IMR-90 (cell line): ENCODE measurements around the gene ZNF793. TPM values are rescaled to one million over a fixed set of nuclear protein-coding genes. Genes with fewer than 3 reads are reported as not detected.

ENCODE experiments used
- ATAC-seq: fragments of 200-7000 bp; cut with Tn5 transposase; 2 replicates; pipeline ENCODE4 v1.9.1; 2020; ENCODE audit warnings: low read depth, mild to moderate bottlenecking, moderate library complexity
- BruUV-seq: library from RNA; stranded (reverse); fragments of 400-500 nt; replicated peaks from 2 replicates; lab custom pipeline; 2021; lab: Mats Ljungman, UMichigan
- CTCF ChIA-PET: fragments of 300-600 bp; formaldehyde crosslinking; extraction: SDS; loops from one replicate; lab custom pipeline; 2021; ENCODE audit warnings: antibody characterized with exemption; lab: Yijun Ruan, JAX
- POLR2A ChIA-PET: fragments of 300-600 bp; sonication (Branson Sonifier 250); formaldehyde crosslinking; loops from one replicate; lab custom pipeline; 2022; ENCODE audit warnings: antibody characterized with exemption; ENCODE audit not compliant: unreplicated experiment; lab: Charles Lee
- DNase-seq: peaks from one replicate; pipeline ENCODE4 v3.0.0; 2013
- H2AFZ ChIP-seq: replicated peaks from 2 replicates; pipeline ENCODE3; 2013; ENCODE audit warnings: low read length, mild to moderate bottlenecking; ENCODE audit not compliant: poor library complexity
- H2AK5ac ChIP-seq: 2 replicates; pipeline ENCODE4 v1.6.1; 2013; ENCODE audit warnings: low read depth, low read length, inconsistent platforms
- H2AK9ac ChIP-seq: replicated peaks from 2 replicates; pipeline ENCODE3; 2013; ENCODE audit warnings: mild to moderate bottlenecking, low read depth, low read length, moderate library complexity; ENCODE audit not compliant: poor library complexity
- H2BK120ac ChIP-seq: 2 replicates; pipeline ENCODE4 v1.6.1; 2013; ENCODE audit warnings: low read depth, low read length, inconsistent platforms
- H2BK15ac ChIP-seq: 3 replicates; pipeline ENCODE4 v1.6.1; 2013; ENCODE audit warnings: low read depth, low read length, inconsistent platforms
- H2BK20ac ChIP-seq: 2 replicates; pipeline ENCODE4 v1.6.1; 2013; ENCODE audit warnings: low read depth, mild to moderate bottlenecking, inconsistent platforms, low read length, moderate library complexity
- H2BK5ac ChIP-seq: 2 replicates; pipeline ENCODE4 v1.6.1; 2013; ENCODE audit warnings: mild to moderate bottlenecking, low read depth, low read length, inconsistent platforms; ENCODE audit not compliant: poor library complexity, severe bottlenecking
- H3K14ac ChIP-seq: replicated peaks from 2 replicates; pipeline ENCODE4 v1.6.1; 2013; ENCODE audit warnings: low read depth, low read length, inconsistent platforms
- H3K18ac ChIP-seq: 2 replicates; pipeline ENCODE4 v1.6.1; 2013; ENCODE audit warnings: low read depth, low read length, control low read depth
- H3K23ac ChIP-seq: 2 replicates; pipeline ENCODE4 v1.6.1; 2013; ENCODE audit warnings: low read depth, low read length, inconsistent platforms
- H3K27ac ChIP-seq: 2 replicates; pipeline ENCODE4 v1.5.1; 2013; ENCODE audit warnings: mild to moderate bottlenecking, control low read depth, low read length; ENCODE audit not compliant: insufficient read depth
- H3K27me3 ChIP-seq: 2 replicates; pipeline ENCODE4 v1.6.1; 2013; ENCODE audit warnings: low read length; ENCODE audit not compliant: control insufficient read depth, insufficient read depth
- H3K36me3 ChIP-seq: 2 replicates; pipeline ENCODE4 v1.6.1; 2013; ENCODE audit warnings: low read length, mixed read lengths; ENCODE audit not compliant: control insufficient read depth, insufficient read depth
- H3K4ac ChIP-seq: 2 replicates; pipeline ENCODE4 v1.6.1; 2013; ENCODE audit warnings: low read depth, low read length, inconsistent platforms
- H3K4me1 ChIP-seq: 2 replicates; pipeline ENCODE4 v1.6.1; 2013; ENCODE audit warnings: low read length, mixed read lengths; ENCODE audit not compliant: control insufficient read depth, insufficient read depth
- H3K4me2 ChIP-seq: 2 replicates; pipeline ENCODE4 v1.6.1; 2013; ENCODE audit warnings: low read depth, mild to moderate bottlenecking, control low read depth, low read length, moderate library complexity
- H3K4me3 ChIP-seq: 2 replicates; pipeline ENCODE4 v1.5.1; 2013; ENCODE audit warnings: low read depth, mild to moderate bottlenecking, control low read depth, low read length, moderate library complexity; ENCODE audit not compliant: insufficient read depth
- H3K56ac ChIP-seq: 2 replicates; pipeline ENCODE4 v1.6.1; 2013; ENCODE audit warnings: low read length, inconsistent platforms; ENCODE audit not compliant: insufficient read depth; ENCODE audit errors: extremely low read depth
- H3K79me1 ChIP-seq, 2 experiments: 2 replicates each; pipeline ENCODE4 v1.6.1; 2013; ENCODE audit warnings: low read length in 2 of 2, inconsistent platforms in 1 of 2, low read depth in 1 of 2
- H3K9ac ChIP-seq: 2 replicates; pipeline ENCODE4 v1.6.1; 2013; ENCODE audit warnings: low read depth, low read length, control low read depth
- H3K9me1 ChIP-seq: 2 replicates; pipeline ENCODE4 v1.6.1; 2013; ENCODE audit warnings: low read length, inconsistent platforms; ENCODE audit not compliant: insufficient read depth
- H3K9me3 ChIP-seq: 2 replicates; pipeline ENCODE4 v1.6.1; 2013; ENCODE audit warnings: low read length; ENCODE audit not compliant: control insufficient read depth, insufficient read depth
- H4K20me1 ChIP-seq: 2 replicates; pipeline ENCODE4 v1.6.1; 2013; ENCODE audit warnings: low read length, inconsistent platforms; ENCODE audit not compliant: insufficient read depth
- H4K5ac ChIP-seq: 2 replicates; pipeline ENCODE4 v1.6.1; 2013; ENCODE audit warnings: mild to moderate bottlenecking, low read depth, low read length, control low read depth
- H4K8ac ChIP-seq, 2 experiments: 2 replicates each; pipeline ENCODE4 v1.6.1; 2013; ENCODE audit warnings: low read depth in 2 of 2, low read length in 2 of 2, control low read depth in 1 of 2, inconsistent platforms in 1 of 2
- H4K91ac ChIP-seq: 2 replicates; pipeline ENCODE4 v1.6.1; 2013; ENCODE audit warnings: low read depth, low read length, inconsistent platforms; ENCODE audit not compliant: insufficient read depth
- BHLHE40 ChIP-seq: fragments of 150-350 bp; IDR thresholded peaks from 2 replicates; pipeline ENCODE4 v1.6.1; 2016; ENCODE audit warnings: mild to moderate bottlenecking, low read depth, low read length
- CEBPB ChIP-seq: IDR thresholded peaks from 2 replicates; pipeline ENCODE4 v1.6.1; 2012; ENCODE audit warnings: low read depth, low read length, improper control_type of control experiment
- CHD1 ChIP-seq: IDR thresholded peaks from 2 replicates; pipeline ENCODE4 v1.6.1; 2012; ENCODE audit warnings: low read depth, low read length, improper control_type of control experiment
- CTCF ChIP-seq: conservative IDR thresholded peaks from 2 replicates; pipeline ENCODE4 v1.5.1; 2012; ENCODE audit warnings: mild to moderate bottlenecking, low read depth, low read length, improper control_type of control experiment
- ELK1 ChIP-seq: fragments of 150-350 bp; IDR thresholded peaks from 2 replicates; pipeline ENCODE4 v1.6.1; 2016; ENCODE audit warnings: low read depth, mild to moderate bottlenecking, low read length, moderate library complexity, borderline replicate concordance
- FOS ChIP-seq: fragments of 150-350 bp; IDR thresholded peaks from 2 replicates; pipeline ENCODE4 v1.6.1; 2016; ENCODE audit warnings: low read depth, low read length
- MAFK ChIP-seq: IDR thresholded peaks from 2 replicates; pipeline ENCODE4 v1.6.1; 2012; ENCODE audit warnings: low read depth, low read length, improper control_type of control experiment
- MAZ ChIP-seq: IDR thresholded peaks from 2 replicates; pipeline ENCODE4 v1.6.1; 2012; ENCODE audit warnings: low read depth, mild to moderate bottlenecking, low read length, improper control_type of control experiment, moderate library complexity, borderline replicate concordance
- MXI1 ChIP-seq: IDR thresholded peaks from 2 replicates; pipeline ENCODE4 v1.6.1; 2012; ENCODE audit warnings: low read depth, mild to moderate bottlenecking, low read length, moderate library complexity, borderline replicate concordance
- NFE2L2 ChIP-seq: fragments of 150-350 bp; IDR thresholded peaks from 2 replicates; pipeline ENCODE4 v1.6.1; 2016; ENCODE audit warnings: low read depth, mild to moderate bottlenecking, low read length
- POLR2A ChIP-seq: IDR thresholded peaks from 2 replicates; pipeline ENCODE4 v1.6.1; 2012; ENCODE audit warnings: mild to moderate bottlenecking, low read depth, low read length
- RAD21 ChIP-seq: IDR thresholded peaks from 2 replicates; pipeline ENCODE4 v1.6.1; 2012; ENCODE audit warnings: low read length, improper control_type of control experiment
- RCOR1 ChIP-seq: IDR thresholded peaks from 2 replicates; pipeline ENCODE4 v1.6.1; 2012; ENCODE audit warnings: mild to moderate bottlenecking, low read length, improper control_type of control experiment; ENCODE audit not compliant: insufficient replicate concordance
- RFX5 ChIP-seq: IDR thresholded peaks from 2 replicates; pipeline ENCODE4 v1.8.0; 2012; ENCODE audit warnings: low read depth, mild to moderate bottlenecking, low read length, moderate library complexity
- SMC3 ChIP-seq: fragments of 150-350 bp; IDR thresholded peaks from 2 replicates; pipeline ENCODE4 v1.6.1; 2016; ENCODE audit warnings: low read depth, mild to moderate bottlenecking, antibody characterized with exemption, low read length, moderate library complexity
- USF2 ChIP-seq: fragments of 150-350 bp; IDR thresholded peaks from 2 replicates; pipeline ENCODE4 v1.6.1; 2017; ENCODE audit warnings: mild to moderate bottlenecking, antibody characterized with exemption, low read length, low read depth
- WGBS, 2 experiments: methylation state at CpG; one replicate each; pipeline versions ENCODE4 v1.1.5 to v1.1.7; 2013; ENCODE audit warnings: missing lambda C conversion rate in 2 of 2; ENCODE audit not compliant: insufficient read length in 1 of 2; ENCODE audit errors: extremely low coverage in 2 of 2; 5-methylcytosine and 5-hydroxymethylcytosine counted together
- dilution Hi-C: fragments of 300-500 bp; cut with HindIII; formaldehyde crosslinking; loops from one replicate; pipeline ENCODE4 v1.14.3; 2018; ENCODE audit warnings: low sequenced_read_pairs; ENCODE audit not compliant: unreplicated experiment
- in situ Hi-C: fragments of 300-500 bp; cut with MboI; formaldehyde crosslinking; loops from 3 replicates; pipeline ENCODE4 v1.14.3; 2019; ENCODE audit warnings: low sequenced_read_pairs, inconsistent platforms, mixed read lengths
- intact Hi-C: fragments of 100-400 bp; cut with micrococcal nuclease; formaldehyde crosslinking; loops from 2 replicates; pipeline ENCODE4 v1.10.0; 2022
- polyA plus RNA-seq, 3 experiments: library from polyadenylated mRNA; depleted of rRNA; stranded (reverse); fragments of >200 nt; gene quantifications; 2 replicates each; pipeline ENCODE4 v1.2.3, GENCODE V29; 2012; ENCODE audit warnings: low replicate concordance in 1 of 3
- total RNA-seq: library from RNA; depleted of rRNA; stranded (reverse); fragments of >200 nt; gene quantifications from 2 replicates; pipeline ENCODE4 v1.2.3, GENCODE V29; 2012

The ZNF793 gene
- total and polyA plus RNA-seq, 2 of the 4 experiments (the other 2 are of a cell fraction), result 0.50 to 0.72 TPM

- DNase-seq, result no peak
- no peaks in the 10 kb centered on the region for H3K27me3 ChIP-seq
- H4K20me1 ChIP-seq, result no peaks in the 10 kb centered on the region
- dilution Hi-C loops (no loop called here), intact Hi-C loops (no loop called here), in situ Hi-C loops (no loop called here)
- no peak overlapping the region for H3K4me2 ChIP-seq
- H3K9me1 ChIP-seq, result no peaks in the 10 kb centered on the region
- no peak overlapping the region for H4K91ac ChIP-seq
- WGBS, 2 experiments, result no CpG with 5 or more reads among the region's 2 CpGs
- no peak overlapping the region for H2BK20ac ChIP-seq
- no peak overlapping the region for H4K5ac ChIP-seq
- no peak overlapping the region for H3K14ac ChIP-seq
- no peak overlapping the region for H3K4me3 ChIP-seq
- peaks cover 16% of the 10 kb centered on the region for H3K36me3 ChIP-seq
- peaks cover 46% of the 10 kb centered on the region for H3K9me3 ChIP-seq
- no peaks in the 10 kb centered on the region for H3K4me1 ChIP-seq
- H3K56ac ChIP-seq, result no peak overlapping the region
- H3K9ac ChIP-seq, result no peak overlapping the region
- H2BK15ac ChIP-seq, result no peak overlapping the region
- no peak overlapping the region for H3K23ac ChIP-seq
- CTCF ChIA-PET, result interaction anchor here (0.6 kb wide), 1 partner anchor 714 kb away, joined by 3 read pairs; no protein-coding TSS in a partner anchor
- H2BK120ac ChIP-seq, result no peak overlapping the region
- H3K27ac ChIP-seq, result no peak overlapping the region
- no peak overlapping the region for H2AK5ac ChIP-seq
- TF ChIP-seq CEBPB (no peak), RFX5 (no peak), MAZ (no peak), RAD21 (no peak), ELK1 (no peak), POLR2A (no peak), FOS (no peak), RCOR1 (no peak), CHD1 (no peak), NFE2L2 (no peak), MAFK (no peak), MXI1 (no peak), USF2 (no peak), CTCF (no peak), SMC3 (no peak), BHLHE40 (no peak)
- no peak overlapping the region for H3K18ac ChIP-seq
- no TSS peak for BruUV-seq
- H4K8ac ChIP-seq, result no peak overlapping the region
- no peak overlapping the region for H3K4ac ChIP-seq
- no peak for ATAC-seq
- no peak overlapping the region for H2AK9ac ChIP-seq
- no peak overlapping the region for H2AFZ ChIP-seq
- H2BK5ac ChIP-seq, result no peak overlapping the region
- no peaks in the 10 kb centered on the region for H3K79me1 ChIP-seq
- POLR2A ChIA-PET, result no interaction called here
Measured at GRCh38 chr19:37583340-37583739, 76.6 kb downstream of the ZNF793 start.
